A673 (cell line): ENCODE data around the gene FLT1. TPM values are rescaled to one million over a fixed set of nuclear protein-coding genes. Genes with fewer than 3 reads are reported as not detected.

ENCODE experiments used
- BruUV-seq: library from RNA; stranded (reverse); fragments of 400-500 nt; replicated peaks from 2 replicates; lab custom pipeline; 2021; lab: Mats Ljungman, UMichigan
- CTCF ChIA-PET: fragments of 300-600 bp; sonication (Branson Sonifier 250); formaldehyde crosslinking; loops from one replicate; lab custom pipeline; 2022; ENCODE audit warnings: antibody characterized with exemption; lab: Charles Lee
- POLR2A ChIA-PET: fragments of 300-600 bp; sonication (Branson Sonifier 250); formaldehyde crosslinking; loops from one replicate; lab custom pipeline; 2022; ENCODE audit warnings: antibody characterized with exemption; ENCODE audit not compliant: low non-redundant PET; lab: Charles Lee
- DNase-seq: peaks from one replicate; pipeline ENCODE4 v3.0.0-alpha.2; 2015; ENCODE audit warnings: low spot score
- H3K27ac ChIP-seq: fragments of 200-600 bp; sonication (generic); 2 replicates; pipeline ENCODE4 v1.5.1; 2016; ENCODE audit warnings: mixed run types, low read depth, mild to moderate bottlenecking, mixed read lengths, antibody characterized with exemption, low read length; ENCODE audit not compliant: poor library complexity, severe bottlenecking
- H3K27me3 ChIP-seq: fragments of 200-600 bp; sonication (generic); replicated peaks from 2 replicates; pipeline ENCODE4 v1.6.1; 2017; ENCODE audit warnings: mixed run types, low read depth, mild to moderate bottlenecking, mixed read lengths, antibody characterized with exemption, low read length; ENCODE audit not compliant: insufficient read depth, poor library complexity
- H3K36me3 ChIP-seq: fragments of 200-600 bp; sonication (generic); 2 replicates; pipeline ENCODE4 v1.6.1; 2016; ENCODE audit warnings: mixed run types, mild to moderate bottlenecking, mixed read lengths, antibody characterized with exemption, low read length; ENCODE audit not compliant: insufficient read depth, poor library complexity, severe bottlenecking
- H3K4me1 ChIP-seq: fragments of 200-600 bp; sonication (generic); 2 replicates; pipeline ENCODE4 v1.6.1; 2017; ENCODE audit warnings: mixed run types, mild to moderate bottlenecking, mixed read lengths, antibody characterized with exemption, low read length; ENCODE audit not compliant: insufficient read depth, poor library complexity, severe bottlenecking
- H3K4me3 ChIP-seq: fragments of 200-600 bp; sonication (generic); 2 replicates; pipeline ENCODE4 v1.5.1; 2016; ENCODE audit warnings: low read depth, mixed run types, mild to moderate bottlenecking, mixed read lengths, low read length; ENCODE audit not compliant: poor library complexity, severe bottlenecking
- H3K9me3 ChIP-seq: fragments of 200-600 bp; sonication (generic); 2 replicates; pipeline ENCODE4 v1.6.1; 2016; ENCODE audit warnings: mixed run types, low read depth, mild to moderate bottlenecking, mixed read lengths, antibody characterized with exemption, low read length; ENCODE audit not compliant: poor library complexity, severe bottlenecking
- EZH2 ChIP-seq: fragments of 200-600 bp; sonication (generic); IDR thresholded peaks from 2 replicates; pipeline ENCODE4 v1.6.1; 2017; ENCODE audit warnings: borderline replicate concordance, low read depth, mild to moderate bottlenecking, mixed read lengths, antibody characterized with exemption, low read length; ENCODE audit not compliant: poor library complexity, severe bottlenecking
- intact Hi-C: fragments of 100-400 bp; cut with micrococcal nuclease; formaldehyde crosslinking; loops from one replicate; pipeline ENCODE4 v1.10.0; 2022; ENCODE audit not compliant: unreplicated experiment
- total RNA-seq: library from RNA; stranded (reverse); gene quantifications from 2 replicates; pipeline ENCODE4 v1.2.3, GENCODE V29; 2021
- TF ChIP-seq, protein P1 (sequence below): fragments of 300-800, 200-600 bp; sonication (generic); conservative IDR thresholded peaks from 2 replicates; pipeline ENCODE4 v1.5.1; 2017; ENCODE audit warnings: low read depth, mild to moderate bottlenecking, antibody characterized with exemption, low read length, moderate library complexity, mixed read lengths

Gene FLT1
- total RNA-seq, 1 experiment from 2014 or later, result 5.2 TPM

DNA sequence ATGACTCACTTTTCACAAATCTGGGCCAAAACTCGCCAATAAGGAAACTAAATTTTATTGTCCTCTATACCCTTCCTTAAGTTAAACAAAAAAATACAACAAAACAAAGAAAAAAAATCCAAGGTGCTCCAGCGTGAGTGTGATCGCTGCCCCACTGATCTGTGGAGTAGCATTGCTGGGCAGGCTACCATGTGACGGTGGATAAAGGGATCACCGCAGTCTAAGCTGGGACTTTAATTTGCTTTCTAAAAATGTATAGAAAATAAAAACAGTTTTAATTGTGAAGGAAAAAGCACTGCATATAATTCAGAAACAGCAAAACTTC is 92.9 kb downstream of the FLT1 start:
- no peaks in the 10 kb centered on the region for H3K27me3 ChIP-seq
- H3K4me1 ChIP-seq, result peaks cover 9% of the 10 kb centered on the region
- H3K4me3 ChIP-seq, result no peak overlapping the region
- H3K36me3 ChIP-seq, result no peaks in the 10 kb centered on the region
- CTCF ChIA-PET, result no interaction called here
- no peaks in the 10 kb centered on the region for H3K9me3 ChIP-seq
- no TSS peak for BruUV-seq
- intact Hi-C loops, result no loop called here
- TF ChIP-seq, protein P1, sequence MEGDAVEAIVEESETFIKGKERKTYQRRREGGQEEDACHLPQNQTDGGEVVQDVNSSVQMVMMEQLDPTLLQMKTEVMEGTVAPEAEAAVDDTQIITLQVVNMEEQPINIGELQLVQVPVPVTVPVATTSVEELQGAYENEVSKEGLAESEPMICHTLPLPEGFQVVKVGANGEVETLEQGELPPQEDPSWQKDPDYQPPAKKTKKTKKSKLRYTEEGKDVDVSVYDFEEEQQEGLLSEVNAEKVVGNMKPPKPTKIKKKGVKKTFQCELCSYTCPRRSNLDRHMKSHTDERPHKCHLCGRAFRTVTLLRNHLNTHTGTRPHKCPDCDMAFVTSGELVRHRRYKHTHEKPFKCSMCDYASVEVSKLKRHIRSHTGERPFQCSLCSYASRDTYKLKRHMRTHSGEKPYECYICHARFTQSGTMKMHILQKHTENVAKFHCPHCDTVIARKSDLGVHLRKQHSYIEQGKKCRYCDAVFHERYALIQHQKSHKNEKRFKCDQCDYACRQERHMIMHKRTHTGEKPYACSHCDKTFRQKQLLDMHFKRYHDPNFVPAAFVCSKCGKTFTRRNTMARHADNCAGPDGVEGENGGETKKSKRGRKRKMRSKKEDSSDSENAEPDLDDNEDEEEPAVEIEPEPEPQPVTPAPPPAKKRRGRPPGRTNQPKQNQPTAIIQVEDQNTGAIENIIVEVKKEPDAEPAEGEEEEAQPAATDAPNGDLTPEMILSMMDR, result no peak
- TF ChIP-seq EZH2, result no peak
- no peak for DNase-seq
- POLR2A ChIA-PET, result interaction anchor here (0.5 kb wide), 1 partner anchor 160 kb away, joined by 3 read pairs; no protein-coding TSS in a partner anchor
- H3K27ac ChIP-seq, result no peak overlapping the region

- Histone ChIP-seq H3K4me1 (peaks cover 9% of the 10 kb centered on the region), H3K4me3 (no peak overlapping the region), H3K9me3 (no peaks in the 10 kb centered on the region), H3K27ac (no peak overlapping the region), H3K36me3 (no peaks in the 10 kb centered on the region), H3K27me3 (no peaks in the 10 kb centered on the region)
- DNase-seq, result peak; percentile 37
- no peak for TF ChIP-seq EZH2
- TF ChIP-seq, protein P1, result no peak
- CTCF ChIA-PET, result no interaction called here
- no TSS peak for BruUV-seq
- intact Hi-C loops, result no loop called here
- POLR2A ChIA-PET, result interaction anchor here (0.5 to 0.6 kb wide), 2 partner anchors 160 to 178 kb away, joined by 3 to 17 read pairs; no protein-coding TSS in a partner anchor
These were observed 93.4 kb downstream of the FLT1 start for GRCh38 chr13:28401303-28402056.

GRCh38 chr13:28396053-28396452 is 98.9 kb downstream of the FLT1 start:
- H3K4me1 ChIP-seq, result peaks cover 8% of the 10 kb centered on the region
- no peak overlapping the region for H3K27ac ChIP-seq
- H3K9me3 ChIP-seq, result no peaks in the 10 kb centered on the region
- H3K4me3 ChIP-seq, result no peak overlapping the region
- H3K36me3 ChIP-seq, result no peaks in the 10 kb centered on the region
- no TSS peak for BruUV-seq
- TF ChIP-seq, protein P1, result no peak
- TF ChIP-seq EZH2, result no peak
- ChIA-PET CTCF (no interaction called here), POLR2A (no interaction called here)
- intact Hi-C loops, result no loop called here
- no peaks in the 10 kb centered on the region for H3K27me3 ChIP-seq
- no peak for DNase-seq
